ENCODE results near the gene RAB17. TPM values are rescaled to one million over a fixed set of nuclear protein-coding genes. Genes with fewer than 3 reads are reported as not detected.

RAB17 gene
- total and polyA plus RNA-seq, 12 donors, result 0.37 to 18.7 (median 5.0) TPM

GRCh38 chr2:237539681-237540080 is 50.9 kb downstream of the RAB17 start:
- WGBS, 4 donors, result 54 to 85% (median 75%) methylated on average over 4 to 6 of the region's 6 CpGs
- H3K9me3 ChIP-seq (replicated peaks in 1 of 3), result no peaks in the 10 kb centered on the region
- intact Hi-C loops (cut with DNase I), result no loop called here

GRCh38 chr2:237538901-237539300 is 51.6 kb downstream of the RAB17 start:
- no peaks in the 10 kb centered on the region for H3K27me3 ChIP-seq
- TF ChIP-seq POLR2A (IDR thresholded peaks at IDR 0.05), result no peak
- TF ChIP-seq CTCF (IDR thresholded peaks at IDR 0.05), result no peak
- no peak for DNase-seq
- H3K4me3 ChIP-seq, result no peak overlapping the region
- no peak overlapping the region for H3K27ac ChIP-seq
- H3K9me3 ChIP-seq (replicated peaks in 1 of 3), result no peaks in the 10 kb centered on the region
- WGBS, 4 donors, result 80 to 92% (median 88%) methylated on average over 17 to 18 of the region's 18 CpGs
- intact Hi-C loops (cut with DNase I), result no loop called here
- no peaks in the 10 kb centered on the region for H3K36me3 ChIP-seq (replicated peaks in 1 of 2)
- peaks cover 0 to 3% of the 10 kb centered on the region in 2 donors for H3K4me1 ChIP-seq (replicated peaks in 1 of 2)

More at GRCh38 chr2:237539681-237540080, 50.9 kb downstream of the RAB17 start:
- H3K4me3 ChIP-seq, result no peak overlapping the region
- no peak for DNase-seq
- no peaks in the 10 kb centered on the region for H3K27me3 ChIP-seq
- H3K36me3 ChIP-seq (replicated peaks in 1 of 2), result no peaks in the 10 kb centered on the region
- TF ChIP-seq POLR2A (IDR thresholded peaks at IDR 0.05) (no peak), CTCF (IDR thresholded peaks at IDR 0.05) (no peak)
- peaks cover 0 to 3% of the 10 kb centered on the region in 2 donors for H3K4me1 ChIP-seq (replicated peaks in 1 of 2)
- no peak overlapping the region for H3K27ac ChIP-seq

GRCh38 chr2:237538001-237538720 is 52.4 kb downstream of the RAB17 start:
- intact Hi-C loops (cut with DNase I), result no loop called here
- Histone ChIP-seq H3K36me3 (replicated peaks in 1 of 2) (no peaks in the 10 kb centered on the region), H3K27me3 (no peaks in the 10 kb centered on the region), H3K4me3 (no peak overlapping the region), H3K9me3 (replicated peaks in 1 of 3) (no peaks in the 10 kb centered on the region), H3K4me1 (replicated peaks in 1 of 2) (peaks cover 0 to 3% of the 10 kb centered on the region in 2 donors), H3K27ac (no peak overlapping the region)
- WGBS, 4 donors, result 74 to 79% (median 76%) methylated on average over 29 of the region's 29 CpGs
- DNase-seq, result no peak
- TF ChIP-seq CTCF (IDR thresholded peaks at IDR 0.05) (no peak), POLR2A (IDR thresholded peaks at IDR 0.05) (no peak)

GRCh38 chr2:237536617-237537016 is 53.9 kb downstream of the RAB17 start:
- H3K36me3 ChIP-seq (replicated peaks in 1 of 2), result no peaks in the 10 kb centered on the region
- no peaks in the 10 kb centered on the region for H3K27me3 ChIP-seq
- peaks cover 0 to 3% of the 10 kb centered on the region in 2 donors for H3K4me1 ChIP-seq (replicated peaks in 1 of 2)
- H3K27ac ChIP-seq, result no peak overlapping the region
- intact Hi-C loops (cut with DNase I), result no loop called here
- no peaks in the 10 kb centered on the region for H3K9me3 ChIP-seq (replicated peaks in 1 of 3)
- DNase-seq, result no peak
- TF ChIP-seq POLR2A (IDR thresholded peaks at IDR 0.05), result no peak
- TF ChIP-seq CTCF (IDR thresholded peaks at IDR 0.05), result no peak
- 83 to 91% (median 89%) methylated on average over 9 of the region's 9 CpGs for WGBS, 4 donors
- no peak overlapping the region for H3K4me3 ChIP-seq

Data from adrenal gland (tissue), 12 donors.